H1 (cell line): ENCODE data around the gene SPANXN4. TPM values are rescaled to one million over a fixed set of nuclear protein-coding genes. Genes with fewer than 3 reads are reported as not detected.

Source experiments
- CTCF ChIA-PET: fragments of 300-600 bp; sonication (Branson Sonifier 250); formaldehyde crosslinking; loops from one replicate; lab custom pipeline; 2021; ENCODE audit not compliant: partially characterized antibody; lab: Charles Lee
- POLR2A ChIA-PET: fragments of 300-600 bp; sonication (Branson Sonifier 250); formaldehyde crosslinking; loops from one replicate; lab custom pipeline; 2021; ENCODE audit warnings: inconsistent platforms; ENCODE audit not compliant: partially characterized antibody; lab: Charles Lee
- DNase-seq, 2 experiments: peaks; one replicate each; pipeline versions ENCODE4 v3.0.0 to v3.0.0-alpha.2; 2010 to 2022; ENCODE audit warnings: low spot score in 2 of 2, low read depth in 1 of 2, mixed read lengths in 1 of 2
- FAIRE-seq: peaks from 2 replicates; lab custom pipeline; 2011; peaks lifted over from hg19 to GRCh38; lab: Jason Lieb, UNC
- H2AFZ ChIP-seq: 2 replicates; pipeline ENCODE4 v1.8.1; 2012; ENCODE audit warnings: low read length, inconsistent platforms
- H2AK5ac ChIP-seq: 2 replicates; pipeline ENCODE4 v1.6.1; 2013; ENCODE audit warnings: low read depth, low read length
- H2BK120ac ChIP-seq: replicated peaks from 2 replicates; pipeline ENCODE3; 2013; ENCODE audit warnings: low read depth, low read length, inconsistent platforms
- H2BK12ac ChIP-seq: 2 replicates; pipeline ENCODE4 v1.6.1; 2013; ENCODE audit warnings: low read depth, low read length
- H2BK15ac ChIP-seq: 2 replicates; pipeline ENCODE4 v1.6.1; 2013; ENCODE audit warnings: low read length
- H2BK20ac ChIP-seq: 2 replicates; pipeline ENCODE4 v1.6.1; 2013; ENCODE audit warnings: low read length
- H2BK5ac ChIP-seq: 2 replicates; pipeline ENCODE4 v1.6.1; 2013; ENCODE audit warnings: low read depth, low read length
- H3K14ac ChIP-seq: 2 replicates; pipeline ENCODE4 v1.6.1; 2013; ENCODE audit warnings: inconsistent platforms; ENCODE audit not compliant: insufficient read length
- H3K18ac ChIP-seq: 2 replicates; pipeline ENCODE4 v1.6.1; 2013; ENCODE audit warnings: low read length; ENCODE audit errors: extremely low read depth
- H3K23ac ChIP-seq: 2 replicates; pipeline ENCODE4 v1.6.1; 2013; ENCODE audit warnings: inconsistent platforms; ENCODE audit not compliant: insufficient read length
- H3K23me2 ChIP-seq: 2 replicates; pipeline ENCODE4 v1.6.1; 2013; ENCODE audit warnings: low read depth, low read length
- H3K27ac ChIP-seq: 2 replicates; pipeline ENCODE4 v1.6.1; 2011; ENCODE audit warnings: low read depth, low read length, inconsistent platforms
- H3K27me3 ChIP-seq, 4 experiments: replicated peaks in 1 of 4; 1 replicate in 1 of 4; 2 replicates in 3 of 4; pipeline versions ENCODE4 v1.6.1 to v1.8.1; 2011 to 2013; ENCODE audit warnings: low read length in 3 of 4, mild to moderate bottlenecking in 3 of 4, inconsistent platforms in 2 of 4, mixed read lengths in 2 of 4, moderate library complexity in 1 of 4; ENCODE audit not compliant: control insufficient read depth in 3 of 4, insufficient read depth in 3 of 4; ENCODE audit errors: extremely low read depth in 1 of 4
- H3K36me3 ChIP-seq, 4 experiments: 2 replicates each; pipeline versions ENCODE4 v1.6.1 to v1.8.1; 2011 to 2013; ENCODE audit warnings: mild to moderate bottlenecking in 4 of 4, low read length in 3 of 4, moderate library complexity in 2 of 4, control low read depth in 1 of 4, inconsistent platforms in 1 of 4; ENCODE audit not compliant: insufficient read depth in 4 of 4, control insufficient read depth in 2 of 4
- H3K4ac ChIP-seq: replicated peaks from 2 replicates; pipeline ENCODE3; 2013; ENCODE audit warnings: low read length, low read depth, mixed read lengths, inconsistent platforms; ENCODE audit not compliant: insufficient read length
- H3K4me1 ChIP-seq, 4 experiments: replicated peaks in 1 of 4; 1 replicate in 1 of 4; 2 replicates in 3 of 4; pipeline versions ENCODE4 v1.6.1 to v1.8.1; 2011 to 2013; ENCODE audit warnings: low read length in 3 of 4, inconsistent platforms in 2 of 4, mixed read lengths in 1 of 4; ENCODE audit not compliant: insufficient read depth in 4 of 4, control insufficient read depth in 3 of 4
- H3K4me2 ChIP-seq, 2 experiments: 2 replicates each; pipeline versions ENCODE4 v1.6.1 to v1.8.1; 2011 to 2013; ENCODE audit warnings: low read depth in 2 of 2, low read length in 2 of 2, control low read depth in 1 of 2, inconsistent platforms in 1 of 2, mild to moderate bottlenecking in 1 of 2; ENCODE audit not compliant: insufficient read depth in 1 of 2
- H3K4me3 ChIP-seq, 4 experiments: fragments of 200-600, 300-600 bp in 1 of 4; sonication (generic), shearing (Covaris generic), sonication (Bioruptor Twin) in 1 of 4; 2 replicates each; pipeline versions ENCODE4 v1.5.1 to v1.8.1; 2011 to 2016; ENCODE audit warnings: low read length in 4 of 4, low read depth in 3 of 4, control low read depth in 2 of 4, inconsistent platforms in 2 of 4, mild to moderate bottlenecking in 2 of 4, mixed read lengths in 1 of 4, moderate library complexity in 1 of 4; ENCODE audit not compliant: insufficient read depth in 2 of 4; ENCODE audit errors: extremely low read depth in 1 of 4
- H3K56ac ChIP-seq: replicated peaks from 2 replicates; pipeline ENCODE3; 2013; ENCODE audit warnings: low read depth, mild to moderate bottlenecking, mixed read lengths, low read length, inconsistent platforms; ENCODE audit not compliant: insufficient read length
- H3K79me1 ChIP-seq: 2 replicates; pipeline ENCODE4 v1.6.1; 2013; ENCODE audit warnings: low read depth, low read length, control low read depth
- H3K79me2 ChIP-seq, 2 experiments: 2 replicates each; pipeline versions ENCODE4 v1.6.1 to v1.8.1; 2012 to 2013; ENCODE audit warnings: low read length in 2 of 2, mild to moderate bottlenecking in 2 of 2, inconsistent platforms in 1 of 2; ENCODE audit not compliant: insufficient read depth in 2 of 2, control insufficient read depth in 1 of 2
- H3K9ac ChIP-seq, 4 experiments: replicated peaks in 1 of 4; 1 replicate in 1 of 4; 2 replicates in 3 of 4; pipeline versions ENCODE4 v1.6.1 to v1.8.1; 2011 to 2013; ENCODE audit warnings: low read depth in 3 of 4, low read length in 3 of 4, control low read depth in 2 of 4, mild to moderate bottlenecking in 2 of 4, moderate library complexity in 2 of 4, inconsistent platforms in 1 of 4; ENCODE audit errors: extremely low read depth in 1 of 4
- H3K9me3 ChIP-seq, 2 experiments: 2 replicates each; pipeline versions ENCODE4 v1.6.1 to v1.8.1; 2012 to 2013; ENCODE audit warnings: mild to moderate bottlenecking in 2 of 2, moderate library complexity in 2 of 2, control low read depth in 1 of 2, inconsistent platforms in 1 of 2, low read depth in 1 of 2, low read length in 1 of 2, mixed read lengths in 1 of 2; ENCODE audit not compliant: insufficient read depth in 2 of 2
- H4K20me1 ChIP-seq, 2 experiments: replicated peaks in 1 of 2; 2 replicates each; pipeline versions ENCODE3 to v1.8.1; 2011 to 2013; ENCODE audit warnings: inconsistent platforms in 2 of 2, low read length in 2 of 2, mild to moderate bottlenecking in 1 of 2; ENCODE audit not compliant: insufficient read depth in 2 of 2, control insufficient read depth in 1 of 2
- H4K5ac ChIP-seq: 2 replicates; pipeline ENCODE4 v1.6.1; 2013; ENCODE audit warnings: low read length, low read depth, mixed read lengths, inconsistent platforms; ENCODE audit not compliant: insufficient read length
- H4K8ac ChIP-seq: 2 replicates; pipeline ENCODE4 v1.8.0; 2013; ENCODE audit warnings: mild to moderate bottlenecking, moderate library complexity, low read length, inconsistent platforms; ENCODE audit not compliant: insufficient read depth; ENCODE audit errors: extremely low read depth
- H4K91ac ChIP-seq: replicated peaks from 2 replicates; pipeline ENCODE3; 2013; ENCODE audit warnings: low read length, mixed read lengths, inconsistent platforms; ENCODE audit not compliant: insufficient read length
- BRCA1 ChIP-seq: IDR thresholded peaks from 2 replicates; pipeline ENCODE4 v1.6.1; 2012; ENCODE audit warnings: low read depth, low read length, improper control_type of control experiment
- EGR1 ChIP-seq: IDR thresholded peaks from 2 replicates; pipeline ENCODE4 v1.6.1; 2011; ENCODE audit warnings: low read depth, low read length, borderline replicate concordance
- JUN ChIP-seq: IDR thresholded peaks from 2 replicates; pipeline ENCODE4 v1.6.1; 2011; ENCODE audit warnings: low read depth, mild to moderate bottlenecking, improper control_type of control experiment, low read length
- MAFK ChIP-seq: IDR thresholded peaks from 2 replicates; pipeline ENCODE4 v1.6.1; 2012; ENCODE audit warnings: low read depth, mild to moderate bottlenecking, improper control_type of control experiment, low read length
- NRF1 ChIP-seq: IDR thresholded peaks from 2 replicates; pipeline ENCODE4 v1.6.1; 2011; ENCODE audit warnings: mild to moderate bottlenecking, low read depth, low read length, improper control_type of control experiment
- PHF8 ChIP-seq: fragments of 200-600 bp; sonication (generic); conservative IDR thresholded peaks from 2 replicates; pipeline ENCODE4 v1.7.1; 2012; ENCODE audit warnings: low read depth, mild to moderate bottlenecking, inconsistent platforms, low read length, moderate library complexity
- RBBP5 ChIP-seq: IDR thresholded peaks from 2 replicates; pipeline ENCODE4 v1.7.1; 2012; ENCODE audit warnings: low read depth, mild to moderate bottlenecking, inconsistent platforms, low read length, moderate library complexity, borderline replicate concordance
- RXRA ChIP-seq: IDR thresholded peaks from 2 replicates; pipeline ENCODE4 v1.6.1; 2011; ENCODE audit warnings: low read depth, mild to moderate bottlenecking, low read length, moderate library complexity; ENCODE audit not compliant: insufficient read depth
- SAP30 ChIP-seq: fragments of 300-600 bp; sonication (generic); IDR thresholded peaks from 2 replicates; pipeline ENCODE4 v1.7.1; 2012; ENCODE audit warnings: low read length, moderate library complexity, mild to moderate bottlenecking, inconsistent platforms; ENCODE audit not compliant: insufficient read depth, insufficient replicate concordance
- SIRT6 ChIP-seq: IDR thresholded peaks from one replicate; pipeline ENCODE4 v1.7.1; 2012; ENCODE audit warnings: low read length, inconsistent platforms
- TEAD4 ChIP-seq: IDR thresholded peaks from 2 replicates; pipeline ENCODE4 v1.6.1; 2012; ENCODE audit warnings: low read depth, low read length, inconsistent platforms, mixed read lengths
- WGBS, 2 experiments: shearing (Covaris generic) in 1 of 2; methylation state at CpG; one replicate each; pipeline versions ENCODE4 v1.1.6 to v1.1.7; 2013 to 2015; ENCODE audit warnings: low lambda C conversion rate in 2 of 2, mixed read lengths in 2 of 2, inconsistent platforms in 1 of 2, low coverage in 1 of 2, missing lambda C conversion rate in 1 of 2; ENCODE audit not compliant: insufficient replicate concordance in 2 of 2, insufficient coverage in 1 of 2, insufficient read length in 1 of 2; ENCODE audit errors: extremely low coverage in 1 of 2, missing lambda C conversion rate in 1 of 2; 5-methylcytosine and 5-hydroxymethylcytosine counted together
- polyA plus RNA-seq, 7 experiments: library from polyadenylated mRNA; depleted of rRNA in 3 of 7; stranded (reverse) in 5 of 7; unstranded in 2 of 7; fragments of >200 nt in 5 of 7; fragments of 200-250 nt in 2 of 7; gene quantifications; 1 replicate in 5 of 7; 2 replicates in 1 of 7; 4 replicates in 1 of 7; pipeline versions ENCODE4 v1.2.1 to v1.2.3, GENCODE V29; 2011 to 2013; ENCODE audit warnings: missing spikeins in 2 of 7, mixed read lengths in 2 of 7
- total RNA-seq: library from RNA; stranded (reverse); fragmentation: NEBNext Ultra II Directional; extraction: Animal tissue kit (Norgen Biotek cat#: 25700); gene quantifications from 2 replicates; pipeline ENCODE4 v1.2.1, GENCODE V29; 2021

The SPANXN4 gene
- total and polyA plus RNA-seq, 2 of the 8 experiments (the other 6 are each of a cell fraction or from before 2014, with no cell fraction given), result not detected

DNA sequence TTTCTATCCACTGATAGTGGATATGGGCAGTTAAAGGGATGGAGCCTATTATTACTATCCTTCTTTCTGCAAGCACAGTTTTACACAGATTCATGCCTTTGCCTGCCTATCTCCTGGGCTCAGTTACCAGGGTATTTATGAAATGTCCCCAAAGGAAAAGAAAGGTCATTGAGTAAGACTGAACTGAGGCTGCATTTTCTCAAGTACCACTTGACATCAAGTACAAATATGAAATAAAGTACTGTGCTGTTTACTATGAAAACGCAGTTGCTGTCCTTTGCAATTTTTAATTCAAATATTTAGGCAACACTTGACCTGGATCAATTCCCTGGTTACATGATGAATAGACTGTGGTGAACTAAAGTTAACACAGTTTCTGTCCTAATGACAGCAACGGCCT lies 23.5 kb upstream of the SPANXN4 start:
- H4K20me1 ChIP-seq, result no peaks in the 10 kb centered on the region
- H2BK20ac ChIP-seq, result no peak overlapping the region
- H3K4me1 ChIP-seq, result no peaks in the 10 kb centered on the region
- DNase-seq (no peak), FAIRE-seq (no peak)
- ChIA-PET POLR2A (no interaction called here), CTCF (no interaction called here)
- H3K9ac ChIP-seq, result no peak overlapping the region
- H2BK15ac ChIP-seq, result no peak overlapping the region
- no peak overlapping the region for H3K23ac ChIP-seq
- no peak overlapping the region for H2AFZ ChIP-seq
- TF ChIP-seq NRF1 (no peak), SIRT6 (no peak), JUN (no peak), RXRA (no peak), BRCA1 (no peak), PHF8 (no peak), MAFK (no peak), RBBP5 (no peak), EGR1 (no peak), TEAD4 (no peak), SAP30 (no peak)
- no peak overlapping the region for H2BK12ac ChIP-seq
- no peak overlapping the region for H3K4me2 ChIP-seq
- no peak overlapping the region for H3K14ac ChIP-seq
- no peak overlapping the region for H2AK5ac ChIP-seq
- no peak overlapping the region for H2BK5ac ChIP-seq
- WGBS, 2 experiments, result 96% methylated on average over 2 of the region's 2 CpGs; no CpG with 5 or more reads in 1 of the 2 experiments
- no peaks in the 10 kb centered on the region for H3K79me1 ChIP-seq
- no peak overlapping the region for H3K27ac ChIP-seq
- H3K36me3 ChIP-seq, result no peaks in the 10 kb centered on the region
- no peak overlapping the region for H4K5ac ChIP-seq
- H3K79me2 ChIP-seq, result no peaks in the 10 kb centered on the region
- H3K9me3 ChIP-seq, result no peaks in the 10 kb centered on the region
- H3K27me3 ChIP-seq, result no peaks in the 10 kb centered on the region
- no peak overlapping the region for H3K56ac ChIP-seq
- H3K23me2 ChIP-seq, result no peaks in the 10 kb centered on the region
- H2BK120ac ChIP-seq, result no peak overlapping the region
- H4K8ac ChIP-seq, result no peak overlapping the region
- H3K18ac ChIP-seq, result no peak overlapping the region
- no peak overlapping the region for H3K4ac ChIP-seq
- no peak overlapping the region for H4K91ac ChIP-seq
- no peak overlapping the region for H3K4me3 ChIP-seq
